DMS53 treated with DMSO at 0.1 percent for 48 hours (cell line): ENCODE data around the gene PDE4D.
"Not testable (repeated sequence)": the region's sequence is repeated elsewhere in the genome, so short reads cannot be mapped to it uniquely, and the experiment has no call there.

Experiments used
- DNase-seq: peaks from one replicate; lab custom pipeline; 2025; ENCODE audit not compliant: unreplicated experiment; lab: John Stamatoyannopoulos, UW

PDE4D gene

GRCh38 chr5:59390074-59390659, 503.4 kb downstream of the PDE4D start:
- peak; percentile 26 for DNase-seq

GRCh38 chr5:59387127-59387526, 506.4 kb downstream of the PDE4D start:
- DNase-seq = no peak

GRCh38 chr5:59385700-59386099, 507.8 kb downstream of the PDE4D start:
- DNase-seq = no peak

GRCh38 chr5:59380350-59380951, 513.1 kb downstream of the PDE4D start:
- peak; percentile 88 for DNase-seq

- DNase-seq = not testable (repeated sequence)
Measured at GRCh38 chr5:59374036-59374435, 519.5 kb downstream of the PDE4D start.

- DNase-seq = no peak
Measured at GRCh38 chr5:59371525-59372127, 521.9 kb downstream of the PDE4D start.

- DNase-seq = no peak
Measured at GRCh38 chr5:59368951-59369350, 524.6 kb downstream of the PDE4D start.

- peak; percentile 30 for DNase-seq
Measured at GRCh38 chr5:59367791-59368394, 525.6 kb downstream of the PDE4D start.

GRCh38 chr5:59366784-59367183, 526.7 kb downstream of the PDE4D start:
- DNase-seq = no peak

GRCh38 chr5:59362438-59362837, 531.1 kb downstream of the PDE4D start:
- DNase-seq = no peak

GRCh38 chr5:59361454-59361853, 532.1 kb downstream of the PDE4D start:
- peak; percentile 57 for DNase-seq

GRCh38 chr5:59360130-59360555, 533.4 kb downstream of the PDE4D start:
- no peak for DNase-seq

- no peak for DNase-seq
Measured at GRCh38 chr5:59358005-59358861, 535.3 kb downstream of the PDE4D start.

- DNase-seq = no peak
Measured at GRCh38 chr5:59357381-59357977, 536.0 kb downstream of the PDE4D start.

- no peak for DNase-seq
Measured at GRCh38 chr5:59356813-59357380, 536.6 kb downstream of the PDE4D start.

GRCh38 chr5:59354811-59355210, 538.7 kb downstream of the PDE4D start:
- no peak for DNase-seq

GRCh38 chr5:59354274-59354673, 539.3 kb downstream of the PDE4D start:
- DNase-seq = no peak

GRCh38 chr5:59351076-59351794, 542.3 kb downstream of the PDE4D start:
- DNase-seq = no peak

GRCh38 chr5:59348189-59348588, 545.3 kb downstream of the PDE4D start:
- peak; percentile 44 for DNase-seq

GRCh38 chr5:59346982-59347381, 546.5 kb downstream of the PDE4D start:
- no peak for DNase-seq
